Measurements from ENCODE around the gene ADK.
A peak's percentile ranks its signal among the peaks of the same experiment; 100 is the strongest.
"Not testable (repeated sequence)": the region's sequence is repeated elsewhere in the genome, so short reads cannot be mapped to it uniquely, and the experiment has no call there.

ADK gene

GRCh38 chr10:74500026-74500704 is 349.1 kb downstream of the ADK start:
- DNase-seq = peak in 1 of 2 experiments; percentile 23

- no peak for DNase-seq
These were observed 349.8 kb downstream of the ADK start for GRCh38 chr10:74500816-74501215.

GRCh38 chr10:74502963-74503608 is 352.1 kb downstream of the ADK start:
- no peak for DNase-seq

GRCh38 chr10:74507951-74508350 is 356.9 kb downstream of the ADK start:
- no peak for DNase-seq

GRCh38 chr10:74510594-74510993 is 359.6 kb downstream of the ADK start:
- no peak for DNase-seq

GRCh38 chr10:74511051-74511450 is 360.0 kb downstream of the ADK start:
- DNase-seq = no peak

- no peak for DNase-seq
These were observed 363.3 kb downstream of the ADK start for GRCh38 chr10:74514322-74514721.

GRCh38 chr10:74518061-74518460 is 367.0 kb downstream of the ADK start:
- no peak for DNase-seq

GRCh38 chr10:74521526-74521925 is 370.5 kb downstream of the ADK start:
- DNase-seq = no peak

GRCh38 chr10:74523199-74523598 is 372.2 kb downstream of the ADK start:
- no peak for DNase-seq

GRCh38 chr10:74525885-74526284 is 374.9 kb downstream of the ADK start:
- DNase-seq = no peak

GRCh38 chr10:74527611-74528010 is 376.6 kb downstream of the ADK start:
- DNase-seq = not testable (repeated sequence)

- no peak for DNase-seq
These were observed 378.2 kb downstream of the ADK start for GRCh38 chr10:74529205-74529604.

- no peak for DNase-seq
These were observed 380.0 kb downstream of the ADK start for GRCh38 chr10:74530981-74531380.

- DNase-seq = no peak
These were observed 388.3 kb downstream of the ADK start for GRCh38 chr10:74539317-74539716.

GRCh38 chr10:74541375-74541774 is 390.4 kb downstream of the ADK start:
- DNase-seq = no peak

GRCh38 chr10:74542077-74542476 is 391.1 kb downstream of the ADK start:
- DNase-seq = no peak

GRCh38 chr10:74543276-74543675 is 392.3 kb downstream of the ADK start:
- no peak for DNase-seq

- DNase-seq = no peak
These were observed 393.1 kb downstream of the ADK start for GRCh38 chr10:74544106-74544505.

- no peak for DNase-seq
These were observed 397.7 kb downstream of the ADK start for GRCh38 chr10:74548676-74549075.

GRCh38 chr10:74556072-74556705 is 405.2 kb downstream of the ADK start:
- DNase-seq = no peak

GRCh38 chr10:74557098-74557497 is 406.1 kb downstream of the ADK start:
- DNase-seq = no peak

GRCh38 chr10:74558403-74558802 is 407.4 kb downstream of the ADK start:
- DNase-seq = no peak

GRCh38 chr10:74558897-74559296 is 407.9 kb downstream of the ADK start:
- no peak for DNase-seq

Measured in activated T-cell treated with anti-CD3 and anti-CD28 coated beads, Interleukin-2, amount 50 U/mL, for 48 hours (primary cell).